GM18519 (cell line): ENCODE results near the gene ASB16.

Source experiments
- ATAC-seq: cut with Tn5 transposase; IDR thresholded peaks from one replicate; pipeline ENCODE4 v1.9.1; 2021; ENCODE audit warnings: mild to moderate bottlenecking, moderate library complexity; ENCODE audit not compliant: unreplicated experiment, low FRiP score

Gene ASB16

GRCh38 chr17:44221084-44221861 lies 50.8 kb downstream of the ASB16 start:
- no peak for ATAC-seq

- no peak for ATAC-seq
Observed at GRCh38 chr17:44221862-44222111, 51.3 kb downstream of the ASB16 start.

- ATAC-seq, result no peak
Observed at GRCh38 chr17:44222112-44222869, 51.8 kb downstream of the ASB16 start.

GRCh38 chr17:44223541-44224071 lies 53.1 kb downstream of the ASB16 start:
- ATAC-seq, result no peak
